MM.1S (cell line): ENCODE data around the gene HMX1.

Experiments used
- DNase-seq: peaks from one replicate; pipeline ENCODE4 v3.0.0-alpha.2; 2015
- H2AFZ ChIP-seq: fragments of 300-600 bp; sonication (generic); 2 replicates; pipeline ENCODE4 v1.6.0; 2016; ENCODE audit warnings: antibody characterized with exemption, low read length
- H3F3A ChIP-seq: fragments of 300-600 bp; sonication (generic); 2 replicates; pipeline ENCODE4 v1.6.1; 2016; ENCODE audit warnings: mild to moderate bottlenecking, antibody characterized with exemption, low read length, moderate library complexity, mixed read lengths; ENCODE audit not compliant: insufficient read depth
- H3K27ac ChIP-seq: fragments of 300-600 bp; sonication (generic); 2 replicates; pipeline ENCODE4 v1.5.1; 2016; ENCODE audit warnings: mild to moderate bottlenecking, low read length
- H3K27me3 ChIP-seq: fragments of 300-600 bp; sonication (generic); replicated peaks from 2 replicates; pipeline ENCODE4 v1.6.0; 2016; ENCODE audit warnings: low read length; ENCODE audit not compliant: insufficient read depth
- H3K36me3 ChIP-seq: fragments of 300-600 bp; sonication (generic); replicated peaks from 2 replicates; pipeline ENCODE4 v1.6.1; 2016; ENCODE audit warnings: mild to moderate bottlenecking, low read length, mixed read lengths; ENCODE audit not compliant: insufficient read depth
- H3K4me1 ChIP-seq: fragments of 300-600 bp; sonication (generic); 2 replicates; pipeline ENCODE4 v1.6.1; 2016; ENCODE audit warnings: low read length, mixed read lengths
- H3K4me2 ChIP-seq: fragments of 300-600 bp; sonication (generic); 2 replicates; pipeline ENCODE4 v1.6.0; 2016; ENCODE audit warnings: low read depth, low read length
- H3K4me3 ChIP-seq: fragments of 300-600 bp; sonication (generic); 2 replicates; pipeline ENCODE4 v1.5.1; 2016; ENCODE audit warnings: low read length, mixed read lengths
- H3K79me2 ChIP-seq: fragments of 300-600 bp; sonication (generic); 2 replicates; pipeline ENCODE4 v1.6.1; 2016; ENCODE audit warnings: mixed run types, low read length, mixed read lengths
- H3K9ac ChIP-seq: fragments of 300-600 bp; sonication (generic); 2 replicates; pipeline ENCODE4 v1.6.1; 2016; ENCODE audit warnings: low read length, mixed read lengths
- H3K9me2 ChIP-seq: fragments of 300-600 bp; sonication (generic); replicated peaks from 2 replicates; pipeline ENCODE4 v1.6.1; 2016; ENCODE audit warnings: mild to moderate bottlenecking, low read length, mixed read lengths; ENCODE audit not compliant: insufficient read depth
- H3K9me3 ChIP-seq: fragments of 300-600 bp; sonication (generic); replicated peaks from 2 replicates; pipeline ENCODE4 v1.6.1; 2016; ENCODE audit warnings: mild to moderate bottlenecking, low read length, mixed read lengths; ENCODE audit not compliant: insufficient read depth
- H4K20me1 ChIP-seq: fragments of 300-600 bp; sonication (generic); 2 replicates; pipeline ENCODE4 v1.6.1; 2016; ENCODE audit warnings: mild to moderate bottlenecking, low read length, moderate library complexity, mixed read lengths; ENCODE audit not compliant: insufficient read depth
- CTCF ChIP-seq: fragments of 300-600 bp; sonication (generic); IDR thresholded peaks from 2 replicates; pipeline ENCODE4 v1.5.1; 2016; ENCODE audit warnings: antibody characterized with exemption, low read length, mixed read lengths
- EZH2 ChIP-seq: fragments of 300-600 bp; sonication (generic); optimal IDR thresholded peaks from 2 replicates; pipeline ENCODE3; 2017; ENCODE audit warnings: low read depth, mild to moderate bottlenecking, antibody characterized with exemption, low read length, mixed read lengths
- EZH2phosphoT487 ChIP-seq: fragments of 300-600 bp; sonication (generic); IDR thresholded peaks from 2 replicates; pipeline ENCODE4 v1.6.1; 2018; ENCODE audit warnings: antibody characterized with exemption, low read length

HMX1 gene

GRCh38 chr4:8869898-8870646 lies 1.6 kb downstream of the HMX1 start:
- Histone ChIP-seq H2AFZ (no peak overlapping the region), H3F3A (no peaks in the 10 kb centered on the region), H3K4me1 (no peaks in the 10 kb centered on the region), H3K9me2 (no peaks in the 10 kb centered on the region), H3K9ac (no peak overlapping the region), H3K27ac (no peak overlapping the region), H3K27me3 (peaks cover 65% of the 10 kb centered on the region), H3K79me2 (no peaks in the 10 kb centered on the region), H4K20me1 (no peaks in the 10 kb centered on the region), H3K4me3 (no peak overlapping the region), H3K4me2 (no peak overlapping the region), H3K9me3 (no peaks in the 10 kb centered on the region), H3K36me3 (no peaks in the 10 kb centered on the region)
- no peak for TF ChIP-seq EZH2phosphoT487
- no peak for DNase-seq

DNA sequence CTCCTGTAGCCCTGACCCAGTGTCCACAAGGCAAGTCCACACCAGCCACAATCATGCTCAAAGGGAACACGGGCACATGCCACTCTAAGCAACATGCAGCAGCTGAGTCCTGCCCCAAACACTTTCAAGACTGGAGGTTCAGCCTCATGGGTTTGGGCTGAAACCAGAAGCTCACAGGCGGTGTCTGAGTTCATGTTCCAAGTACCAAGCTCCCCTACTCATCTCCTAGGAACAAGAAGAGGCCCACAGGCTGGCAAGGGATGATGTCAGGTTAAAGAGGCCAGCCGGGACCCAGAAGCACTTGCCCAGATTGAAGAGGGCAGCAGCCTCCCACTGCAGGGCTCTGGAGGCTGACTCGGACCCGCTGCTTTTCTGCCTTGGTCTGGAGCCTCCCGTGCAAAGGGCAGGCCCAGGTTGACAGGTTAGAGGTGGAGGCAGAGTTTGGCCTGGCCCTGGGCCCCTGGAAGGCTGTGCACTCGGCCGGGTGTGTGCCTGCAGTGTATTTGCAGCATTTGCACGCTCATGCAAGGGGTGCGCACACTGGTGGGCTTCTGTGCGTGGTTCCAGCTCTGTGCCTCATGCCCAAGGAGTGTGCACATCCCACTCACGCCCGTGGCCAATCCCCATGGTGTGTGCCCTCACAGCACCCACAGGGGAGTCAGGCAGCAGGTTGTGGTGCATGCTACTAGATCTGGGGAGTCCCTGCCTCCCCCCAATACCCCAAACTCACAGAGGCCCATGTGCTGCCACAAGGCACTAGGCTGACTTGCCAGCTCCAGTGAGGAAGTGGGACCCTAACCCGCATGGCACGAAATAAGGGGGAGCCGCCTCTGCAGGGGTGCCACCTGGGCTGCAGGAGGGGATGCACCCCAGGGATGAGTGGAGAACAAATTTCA lies 2.4 kb downstream of the HMX1 start:
- Histone ChIP-seq H3K27me3 (peaks cover 68% of the 10 kb centered on the region), H3K4me3 (no peak overlapping the region), H3K36me3 (no peaks in the 10 kb centered on the region)

GRCh38 chr4:8868321-8869001 lies 3.2 kb downstream of the HMX1 start:
- TF ChIP-seq CTCF (no peak), EZH2phosphoT487 (no peak), EZH2 (no peak)
- H3K4me2 ChIP-seq, result no peak overlapping the region
- no peaks in the 10 kb centered on the region for H3K9me3 ChIP-seq
- peaks cover 75% of the 10 kb centered on the region for H3K27me3 ChIP-seq
- H3F3A ChIP-seq, result no peaks in the 10 kb centered on the region
- no peak overlapping the region for H2AFZ ChIP-seq
- H3K79me2 ChIP-seq, result no peaks in the 10 kb centered on the region
- H3K4me3 ChIP-seq, result no peak overlapping the region
- no peak overlapping the region for H3K9ac ChIP-seq
- H3K36me3 ChIP-seq, result no peaks in the 10 kb centered on the region
- H3K4me1 ChIP-seq, result no peaks in the 10 kb centered on the region
- no peaks in the 10 kb centered on the region for H3K9me2 ChIP-seq
- H4K20me1 ChIP-seq, result no peaks in the 10 kb centered on the region
- DNase-seq, result no peak
- no peak overlapping the region for H3K27ac ChIP-seq

More for the DNA sequence above, 2.4 kb downstream of the HMX1 start:
- H3K4me2 ChIP-seq, result no peak overlapping the region
- H3K9me2 ChIP-seq, result no peaks in the 10 kb centered on the region
- no peaks in the 10 kb centered on the region for H3K9me3 ChIP-seq
- no peaks in the 10 kb centered on the region for H4K20me1 ChIP-seq
- H3K4me1 ChIP-seq, result no peaks in the 10 kb centered on the region
- no peak for DNase-seq
- H3K9ac ChIP-seq, result no peak overlapping the region
- no peaks in the 10 kb centered on the region for H3F3A ChIP-seq
- TF ChIP-seq EZH2phosphoT487 (no peak), CTCF (no peak), EZH2 (no peak)
- no peaks in the 10 kb centered on the region for H3K79me2 ChIP-seq
- no peak overlapping the region for H3K27ac ChIP-seq
- H2AFZ ChIP-seq, result no peak overlapping the region
